SK-N-SH (cell line): ENCODE measurements around the gene TXNRD2. TPM values are rescaled to one million over a fixed set of nuclear protein-coding genes. Genes with fewer than 3 reads are reported as not detected.

Source experiments
- CHD2 ChIP-seq: fragments of 150-350 bp; IDR thresholded peaks from 2 replicates; pipeline ENCODE4 v1.6.1; 2018; ENCODE audit warnings: low read length; ENCODE audit not compliant: partially characterized antibody
- EP300 ChIP-seq, 2 experiments: IDR thresholded peaks; 2 replicates each; pipeline versions ENCODE4 v1.4.0 to v1.6.1; 2012; ENCODE audit warnings: borderline replicate concordance in 1 of 2, low read depth in 1 of 2, low read length in 1 of 2
- EZH2phosphoT487 ChIP-seq: fragments of 200-600 bp; sonication (generic); IDR thresholded peaks from 2 replicates; pipeline ENCODE4 v1.6.1; 2017; ENCODE audit warnings: low read depth, mixed run types, mild to moderate bottlenecking, antibody characterized with exemption, moderate library complexity, borderline replicate concordance
- FOXJ3 ChIP-seq: sonication (generic); formaldehyde crosslinking; IDR thresholded peaks from 2 replicates; pipeline ENCODE4 v1.5.1; 2020; ENCODE audit warnings: mild to moderate bottlenecking, missing genetic modification reagents
- GATA2 ChIP-seq: sonication (generic); formaldehyde crosslinking; IDR thresholded peaks from 2 replicates; pipeline ENCODE4 v1.5.0; 2020; ENCODE audit warnings: mild to moderate bottlenecking, missing genetic modification reagents
- MEF2A ChIP-seq: IDR thresholded peaks from 2 replicates; pipeline ENCODE4 v1.4.0; 2012; ENCODE audit warnings: low read depth, borderline replicate concordance
- NRF1 ChIP-seq: IDR thresholded peaks from 2 replicates; pipeline ENCODE4 v1.6.1; 2012; ENCODE audit warnings: low read depth, mild to moderate bottlenecking, low read length
- RCOR1 ChIP-seq: fragments of 150-350 bp; IDR thresholded peaks from 2 replicates; pipeline ENCODE4 v1.6.1; 2017; ENCODE audit warnings: antibody characterized with exemption, low read length
- RFX5 ChIP-seq: IDR thresholded peaks from 2 replicates; pipeline ENCODE4 v1.6.1; 2012; ENCODE audit warnings: mild to moderate bottlenecking, improper control_type of control experiment, low read length
- SMC3 ChIP-seq: IDR thresholded peaks from 2 replicates; pipeline ENCODE4 v1.6.1; 2012; ENCODE audit warnings: low read depth, low read length, improper control_type of control experiment
- YY1 ChIP-seq: IDR thresholded peaks from 2 replicates; pipeline ENCODE4 v1.4.0; 2012; ENCODE audit warnings: low read depth, mild to moderate bottlenecking
- polyA plus RNA-seq, 3 experiments: library from polyadenylated mRNA; depleted of rRNA; stranded (reverse); fragments of >200 nt; gene quantifications; 2 replicates each; pipeline ENCODE4 v1.2.3, GENCODE V29; 2012
- TF ChIP-seq, protein P1 (sequence below): IDR thresholded peaks from 2 replicates; pipeline ENCODE4; 2012
- TF ChIP-seq, protein P2 (sequence below): IDR thresholded peaks from 2 replicates; pipeline ENCODE4 v1.6.1; 2012; ENCODE audit warnings: mild to moderate bottlenecking, low read depth, low read length, moderate library complexity
- TF ChIP-seq, protein P3 (sequence below): IDR thresholded peaks from 2 replicates; pipeline ENCODE4 v1.4.0; 2012; ENCODE audit warnings: low read depth, borderline replicate concordance
- TF ChIP-seq, protein P4 (sequence below): IDR thresholded peaks from 2 replicates; pipeline ENCODE4 v1.4.0; 2012; ENCODE audit warnings: low read depth, borderline replicate concordance

The TXNRD2 gene
- polyA plus RNA-seq, 1 of the 3 experiments (the other 2 are of a cell fraction) = 34.7 TPM

DNA sequence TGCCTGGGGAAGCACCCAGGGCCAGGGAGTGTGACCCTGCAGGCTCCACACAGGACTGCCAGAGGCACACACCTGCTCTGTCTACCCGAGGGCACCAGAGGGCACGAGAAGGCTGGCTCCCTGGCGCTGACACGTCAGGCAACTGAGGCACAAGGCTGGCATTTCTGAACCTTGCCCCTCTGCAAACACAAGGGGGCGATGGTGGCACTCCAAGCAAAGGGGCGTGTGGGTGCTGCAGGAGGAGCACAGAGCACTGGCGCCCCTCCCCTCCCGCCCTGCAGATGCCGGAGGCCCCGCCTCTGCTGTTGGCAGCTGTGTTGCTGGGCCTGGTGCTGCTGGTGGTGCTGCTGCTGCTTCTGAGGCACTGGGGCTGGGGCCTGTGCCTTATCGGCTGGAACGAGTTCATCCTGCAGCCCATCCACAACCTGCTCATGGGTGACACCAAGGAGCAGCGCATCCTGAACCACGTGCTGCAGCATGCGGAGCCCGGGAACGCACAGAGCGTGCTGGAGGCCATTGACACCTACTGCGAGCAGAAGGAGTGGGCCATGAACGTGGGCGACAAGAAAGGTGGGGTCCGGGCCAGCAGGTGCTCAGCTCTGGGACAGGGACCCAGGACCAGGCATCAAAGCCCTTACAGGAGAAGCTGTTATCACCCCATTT, 20.8 kb upstream of the TXNRD2 start (continued):
- TF ChIP-seq CHD2 (no peak), YY1 (no peak), EP300 (IDR thresholded peaks at IDR 0.05; ENCODE audit: borderline replicate concordance in 1 of 2, low read depth in 1 of 2, low read length in 1 of 2) (no peak), RFX5 (no peak), MEF2A (no peak), NRF1 (no peak), FOXJ3 (CRISPR knock-in tag) (no peak), GATA2 (CRISPR knock-in tag) (no peak), SMC3 (peak; percentile 48; the same call in 1 of the 2 replicates), RCOR1 (no peak), EZH2phosphoT487 (no peak)
- TF ChIP-seq, protein P1, sequence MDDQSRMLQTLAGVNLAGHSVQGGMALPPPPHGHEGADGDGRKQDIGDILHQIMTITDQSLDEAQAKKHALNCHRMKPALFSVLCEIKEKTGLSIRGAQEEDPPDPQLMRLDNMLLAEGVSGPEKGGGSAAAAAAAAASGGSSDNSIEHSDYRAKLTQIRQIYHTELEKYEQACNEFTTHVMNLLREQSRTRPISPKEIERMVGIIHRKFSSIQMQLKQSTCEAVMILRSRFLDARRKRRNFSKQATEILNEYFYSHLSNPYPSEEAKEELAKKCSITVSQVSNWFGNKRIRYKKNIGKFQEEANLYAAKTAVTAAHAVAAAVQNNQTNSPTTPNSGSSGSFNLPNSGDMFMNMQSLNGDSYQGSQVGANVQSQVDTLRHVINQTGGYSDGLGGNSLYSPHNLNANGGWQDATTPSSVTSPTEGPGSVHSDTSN = no peak
- TF ChIP-seq, protein P2, sequence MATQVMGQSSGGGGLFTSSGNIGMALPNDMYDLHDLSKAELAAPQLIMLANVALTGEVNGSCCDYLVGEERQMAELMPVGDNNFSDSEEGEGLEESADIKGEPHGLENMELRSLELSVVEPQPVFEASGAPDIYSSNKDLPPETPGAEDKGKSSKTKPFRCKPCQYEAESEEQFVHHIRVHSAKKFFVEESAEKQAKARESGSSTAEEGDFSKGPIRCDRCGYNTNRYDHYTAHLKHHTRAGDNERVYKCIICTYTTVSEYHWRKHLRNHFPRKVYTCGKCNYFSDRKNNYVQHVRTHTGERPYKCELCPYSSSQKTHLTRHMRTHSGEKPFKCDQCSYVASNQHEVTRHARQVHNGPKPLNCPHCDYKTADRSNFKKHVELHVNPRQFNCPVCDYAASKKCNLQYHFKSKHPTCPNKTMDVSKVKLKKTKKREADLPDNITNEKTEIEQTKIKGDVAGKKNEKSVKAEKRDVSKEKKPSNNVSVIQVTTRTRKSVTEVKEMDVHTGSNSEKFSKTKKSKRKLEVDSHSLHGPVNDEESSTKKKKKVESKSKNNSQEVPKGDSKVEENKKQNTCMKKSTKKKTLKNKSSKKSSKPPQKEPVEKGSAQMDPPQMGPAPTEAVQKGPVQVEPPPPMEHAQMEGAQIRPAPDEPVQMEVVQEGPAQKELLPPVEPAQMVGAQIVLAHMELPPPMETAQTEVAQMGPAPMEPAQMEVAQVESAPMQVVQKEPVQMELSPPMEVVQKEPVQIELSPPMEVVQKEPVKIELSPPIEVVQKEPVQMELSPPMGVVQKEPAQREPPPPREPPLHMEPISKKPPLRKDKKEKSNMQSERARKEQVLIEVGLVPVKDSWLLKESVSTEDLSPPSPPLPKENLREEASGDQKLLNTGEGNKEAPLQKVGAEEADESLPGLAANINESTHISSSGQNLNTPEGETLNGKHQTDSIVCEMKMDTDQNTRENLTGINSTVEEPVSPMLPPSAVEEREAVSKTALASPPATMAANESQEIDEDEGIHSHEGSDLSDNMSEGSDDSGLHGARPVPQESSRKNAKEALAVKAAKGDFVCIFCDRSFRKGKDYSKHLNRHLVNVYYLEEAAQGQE = no peak
- TF ChIP-seq, protein P3, sequence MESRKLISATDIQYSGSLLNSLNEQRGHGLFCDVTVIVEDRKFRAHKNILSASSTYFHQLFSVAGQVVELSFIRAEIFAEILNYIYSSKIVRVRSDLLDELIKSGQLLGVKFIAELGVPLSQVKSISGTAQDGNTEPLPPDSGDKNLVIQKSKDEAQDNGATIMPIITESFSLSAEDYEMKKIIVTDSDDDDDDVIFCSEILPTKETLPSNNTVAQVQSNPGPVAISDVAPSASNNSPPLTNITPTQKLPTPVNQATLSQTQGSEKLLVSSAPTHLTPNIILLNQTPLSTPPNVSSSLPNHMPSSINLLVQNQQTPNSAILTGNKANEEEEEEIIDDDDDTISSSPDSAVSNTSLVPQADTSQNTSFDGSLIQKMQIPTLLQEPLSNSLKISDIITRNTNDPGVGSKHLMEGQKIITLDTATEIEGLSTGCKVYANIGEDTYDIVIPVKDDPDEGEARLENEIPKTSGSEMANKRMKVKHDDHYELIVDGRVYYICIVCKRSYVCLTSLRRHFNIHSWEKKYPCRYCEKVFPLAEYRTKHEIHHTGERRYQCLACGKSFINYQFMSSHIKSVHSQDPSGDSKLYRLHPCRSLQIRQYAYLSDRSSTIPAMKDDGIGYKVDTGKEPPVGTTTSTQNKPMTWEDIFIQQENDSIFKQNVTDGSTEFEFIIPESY = no peak
- TF ChIP-seq, protein P4, sequence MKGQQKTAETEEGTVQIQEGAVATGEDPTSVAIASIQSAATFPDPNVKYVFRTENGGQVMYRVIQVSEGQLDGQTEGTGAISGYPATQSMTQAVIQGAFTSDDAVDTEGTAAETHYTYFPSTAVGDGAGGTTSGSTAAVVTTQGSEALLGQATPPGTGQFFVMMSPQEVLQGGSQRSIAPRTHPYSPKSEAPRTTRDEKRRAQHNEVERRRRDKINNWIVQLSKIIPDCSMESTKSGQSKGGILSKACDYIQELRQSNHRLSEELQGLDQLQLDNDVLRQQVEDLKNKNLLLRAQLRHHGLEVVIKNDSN = no peak
